GM18951 (cell line): ENCODE data around the gene IL17REL.

ENCODE experiments used
- POLR2A ChIP-seq: IDR thresholded peaks from 4 replicates; pipeline ENCODE4 v1.6.1; 2011; ENCODE audit warnings: mild to moderate bottlenecking; ENCODE audit not compliant: insufficient read length, insufficient read depth; ENCODE audit errors: extremely low read depth
- in situ Hi-C: fragments of 300-500 bp; cut with MboI; formaldehyde crosslinking; loops from one replicate; pipeline ENCODE4 v1.12.0; 2022; ENCODE audit warnings: low sequenced_read_pairs, mixed read lengths, inconsistent platforms; ENCODE audit not compliant: unreplicated experiment

Gene IL17REL

DNA sequence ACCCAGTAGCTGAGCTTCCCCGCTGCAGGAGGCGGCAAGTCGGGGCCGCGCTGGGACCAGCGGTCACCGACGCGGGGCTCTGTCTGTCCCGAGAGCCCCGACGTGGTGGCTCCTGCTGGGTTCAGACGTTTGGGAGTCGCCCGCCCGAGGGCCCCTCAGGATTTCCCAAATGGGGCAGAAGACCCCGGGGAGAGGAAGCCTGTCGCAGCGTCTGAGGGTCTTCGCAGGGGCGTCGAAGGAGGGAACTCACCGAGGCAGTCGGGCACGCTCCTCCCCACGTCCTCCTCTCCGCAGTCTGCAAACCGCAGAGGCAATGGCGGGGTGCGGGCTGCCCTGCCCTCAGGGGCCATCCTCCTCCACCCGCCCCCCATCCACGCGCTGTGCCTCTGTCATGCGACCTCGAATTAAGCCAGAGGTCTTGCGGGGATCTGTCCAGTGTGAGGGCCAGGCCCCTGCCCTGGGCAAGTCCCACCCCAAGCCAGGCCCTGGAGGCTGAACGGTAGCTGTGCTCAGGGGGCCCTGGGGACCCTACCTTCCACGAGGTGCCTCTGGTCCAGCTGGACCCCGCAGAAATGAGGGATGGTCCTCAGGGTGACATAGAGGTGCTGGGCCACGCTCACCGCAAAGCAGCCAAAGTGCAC, 12.5 kb downstream of the IL17REL start:
- in situ Hi-C loops = no loop called here

DNA sequence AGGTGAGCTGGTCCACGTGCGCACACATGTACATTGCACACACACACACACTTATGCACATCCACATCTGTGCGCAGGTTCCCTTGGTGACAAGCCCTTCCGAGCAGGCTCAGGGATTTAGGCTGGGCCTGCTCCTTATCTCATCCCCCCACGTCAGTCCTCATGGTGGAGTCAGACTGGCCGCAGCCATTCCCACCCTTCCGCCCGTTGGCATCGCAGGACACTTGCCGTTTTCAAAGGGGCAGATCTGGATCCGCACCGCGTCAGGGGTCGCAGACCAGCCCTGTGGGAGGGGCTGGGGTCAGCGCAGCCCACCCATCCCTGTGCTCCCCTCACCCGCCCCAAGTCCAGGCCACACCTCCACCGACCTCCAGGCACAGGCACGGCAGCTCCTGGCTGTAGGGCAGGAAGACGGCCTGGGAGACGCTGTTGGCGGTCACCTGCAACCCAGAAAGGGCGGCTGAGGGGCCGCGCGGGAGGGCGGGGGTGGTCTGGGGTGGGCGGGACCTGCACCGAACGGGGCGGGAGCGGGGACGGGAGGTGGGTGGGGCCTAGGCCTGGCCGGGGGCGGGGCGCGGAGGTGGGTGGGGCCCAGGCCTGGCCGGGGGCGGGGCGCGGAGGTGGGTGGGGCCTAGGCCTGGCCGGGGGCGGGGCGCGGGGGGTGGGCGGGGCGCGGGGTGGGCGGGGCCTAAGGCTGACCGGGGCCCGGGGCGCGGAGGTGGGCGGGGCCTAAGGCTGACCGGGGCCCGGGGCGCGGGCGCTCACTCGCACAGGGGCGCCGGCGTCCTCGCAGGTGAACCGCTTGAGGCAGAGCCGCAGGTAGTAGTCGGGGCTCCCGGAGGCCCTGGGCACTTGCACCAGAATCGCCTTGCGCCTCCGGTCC, 13.3 kb downstream of the IL17REL start:
- TF ChIP-seq POLR2A = no peak
- in situ Hi-C loops = no loop called here

More for the DNA sequence above, 12.5 kb downstream of the IL17REL start:
- TF ChIP-seq POLR2A = no peak

DNA sequence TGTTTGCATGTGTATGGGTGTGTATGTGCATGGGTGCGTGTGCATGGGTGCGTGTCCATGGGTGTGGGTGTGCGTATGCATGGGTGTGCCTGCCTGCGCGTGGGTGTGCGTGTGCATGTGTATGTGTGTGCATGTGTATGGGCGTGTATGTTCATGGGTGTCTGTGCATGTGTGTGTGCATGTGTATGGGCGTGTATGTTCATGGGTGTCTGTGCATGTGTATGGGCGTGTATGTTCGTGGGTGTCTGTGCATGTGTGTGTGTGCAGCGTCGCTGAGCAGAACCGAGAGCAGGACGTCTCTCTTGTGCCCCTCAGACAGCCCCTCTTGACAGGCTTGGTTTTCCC, 13.9 kb downstream of the IL17REL start:
- no peak for TF ChIP-seq POLR2A
- in situ Hi-C loops = no loop called here

DNA sequence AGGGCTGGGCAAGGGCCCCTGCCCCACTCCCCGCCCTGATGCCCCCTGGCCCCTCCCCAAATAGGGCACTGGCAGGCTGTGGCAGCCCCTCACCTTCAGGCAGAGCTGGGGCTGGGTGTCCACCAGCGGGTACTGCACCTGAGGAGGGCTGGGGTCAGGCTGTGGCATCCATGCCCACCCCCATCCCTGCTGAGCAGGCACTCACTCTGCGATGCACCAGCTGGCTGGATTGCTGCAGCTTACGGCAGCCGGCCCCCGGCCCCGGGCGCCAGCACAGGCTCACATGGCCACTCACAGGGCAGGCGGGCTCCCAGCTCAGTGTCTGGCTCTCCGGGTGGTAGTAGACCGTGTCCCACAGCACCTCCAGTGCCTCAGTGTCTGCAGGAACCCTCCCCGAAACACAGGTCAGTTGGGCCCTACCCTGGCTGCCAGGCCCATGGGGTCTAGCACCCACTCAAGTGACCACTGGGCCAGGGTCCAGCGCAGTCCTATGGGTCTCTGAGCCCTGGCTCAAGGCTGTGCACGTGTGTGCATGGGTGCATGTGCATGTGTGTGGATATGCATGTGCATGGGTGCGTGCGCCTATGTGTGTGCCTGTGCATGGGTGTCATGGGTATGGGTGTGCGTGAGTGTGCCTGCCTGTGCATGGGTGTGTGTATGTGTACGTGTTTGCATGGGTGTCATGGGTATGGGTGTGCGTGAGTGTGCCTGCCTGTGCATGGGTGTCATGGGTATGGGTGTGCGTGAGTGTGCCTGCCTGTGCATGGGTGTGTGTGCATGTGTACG, 14.4 kb downstream of the IL17REL start:
- TF ChIP-seq POLR2A = no peak
- in situ Hi-C loops = no loop called here

DNA sequence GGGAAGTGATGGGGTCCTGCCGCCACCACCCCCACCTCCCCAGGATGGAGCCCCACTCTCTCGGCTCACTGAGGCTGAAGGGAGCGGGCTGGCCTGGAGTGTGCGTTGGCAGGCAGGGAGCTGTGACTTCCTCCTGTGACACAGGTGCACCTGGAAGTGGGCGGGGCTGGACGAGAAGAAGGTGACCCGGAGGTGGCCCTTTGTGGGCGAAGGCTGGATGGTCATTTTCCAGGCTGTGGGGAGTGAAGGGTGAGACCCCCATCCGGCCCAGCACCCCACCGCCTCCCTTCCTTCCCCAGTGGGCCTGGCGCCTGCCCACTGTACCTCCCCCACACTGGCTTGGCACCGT, 15.3 kb downstream of the IL17REL start:
- in situ Hi-C loops = no loop called here
- no peak for TF ChIP-seq POLR2A

DNA sequence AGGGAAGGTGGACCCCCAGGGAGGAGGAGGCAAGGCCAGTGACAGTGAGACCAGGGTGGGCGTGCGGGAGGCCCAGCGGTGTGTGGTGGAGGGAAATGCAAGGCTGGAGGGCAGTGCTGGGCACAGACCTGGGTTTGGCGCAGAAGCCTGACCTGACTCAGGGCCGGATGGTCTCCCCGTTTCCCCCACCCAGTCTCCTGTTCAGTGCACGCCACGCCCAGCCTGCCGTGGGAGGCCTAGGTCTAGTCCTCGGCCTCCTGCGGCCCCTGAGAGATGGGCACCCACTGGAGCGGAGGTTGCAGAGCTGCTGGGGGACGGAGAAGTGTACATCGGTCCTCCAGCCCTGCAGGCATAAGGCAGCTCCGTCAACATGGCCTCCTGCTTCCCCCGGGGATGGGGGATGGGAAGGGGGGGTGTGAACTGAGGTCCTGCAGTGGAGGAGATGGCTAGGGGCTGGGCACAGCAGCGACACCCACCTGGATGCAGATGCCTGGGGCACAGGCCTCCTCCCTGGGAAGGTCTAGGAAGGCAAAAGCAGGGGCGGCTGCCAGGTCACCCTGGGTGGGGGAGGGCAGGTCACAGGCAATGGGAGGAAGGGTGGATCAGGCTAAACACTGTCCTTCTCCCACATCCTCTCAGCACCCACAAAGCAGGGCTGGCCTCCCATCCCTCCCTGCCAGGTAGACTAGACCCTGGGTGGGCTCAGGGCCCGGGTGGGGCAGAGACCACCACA, 15.9 kb downstream of the IL17REL start:
- TF ChIP-seq POLR2A = no peak

DNA sequence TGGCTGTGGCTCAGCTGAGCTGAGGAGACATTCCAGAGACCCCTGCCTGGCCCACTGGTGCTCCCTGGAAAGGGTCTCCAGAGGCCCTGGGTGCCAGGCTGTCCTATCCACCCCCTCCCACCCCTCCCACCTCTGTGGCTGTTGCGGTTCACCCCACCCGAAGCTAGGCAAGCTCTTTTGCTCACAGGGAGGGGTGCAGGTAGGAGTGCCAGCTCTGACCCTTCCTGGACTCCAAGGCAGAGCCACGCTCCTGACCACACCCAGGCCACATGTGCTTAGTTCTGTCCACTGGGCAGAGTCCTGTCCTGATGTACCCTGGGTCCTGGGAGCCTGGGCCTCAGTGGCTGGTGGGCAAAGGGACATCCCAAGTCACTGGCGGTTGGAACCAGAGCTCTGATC, 16.4 kb downstream of the IL17REL start:
- in situ Hi-C loops = no loop called here
- TF ChIP-seq POLR2A = no peak

More for the DNA sequence above, 15.9 kb downstream of the IL17REL start:
- in situ Hi-C loops = no loop called here

DNA sequence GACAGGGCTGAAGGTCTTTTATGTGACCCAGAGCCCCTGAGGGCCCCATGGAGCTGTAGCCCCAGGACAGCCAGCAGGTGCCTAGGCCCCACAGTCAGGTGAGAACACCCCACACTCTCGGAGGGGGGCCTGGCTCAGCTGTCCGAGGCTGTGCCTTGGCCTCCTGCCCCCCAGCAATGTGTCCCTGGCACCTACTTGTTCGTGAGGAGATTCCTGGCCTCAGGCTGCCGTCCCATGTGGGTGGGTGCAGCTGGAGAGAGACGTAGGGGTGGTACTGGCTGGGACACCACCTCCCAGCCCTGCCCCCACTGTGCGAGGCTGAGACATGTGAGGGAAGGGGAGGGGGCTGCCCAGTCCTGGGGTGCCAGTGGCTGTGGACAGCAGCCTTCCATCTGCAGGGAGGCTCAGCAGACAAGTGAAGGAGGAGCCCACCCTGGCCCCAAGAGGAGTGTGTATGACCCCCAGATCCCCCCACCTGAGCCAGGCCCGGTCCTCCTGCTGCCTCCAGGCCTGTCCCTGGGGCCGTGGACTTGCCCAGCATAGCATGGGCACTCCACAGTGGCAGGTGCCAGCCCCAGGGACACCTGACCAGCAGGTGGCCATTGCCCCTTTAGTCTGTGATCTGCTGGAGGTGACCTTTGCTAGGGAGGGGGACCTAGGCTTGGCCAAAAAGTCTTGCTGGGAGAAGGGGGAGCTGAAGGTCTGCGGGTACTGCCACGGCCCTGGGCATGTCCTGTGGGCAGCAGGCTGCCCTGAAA, 17.0 kb downstream of the IL17REL start:
- no peak for TF ChIP-seq POLR2A
- in situ Hi-C loops = no loop called here

DNA sequence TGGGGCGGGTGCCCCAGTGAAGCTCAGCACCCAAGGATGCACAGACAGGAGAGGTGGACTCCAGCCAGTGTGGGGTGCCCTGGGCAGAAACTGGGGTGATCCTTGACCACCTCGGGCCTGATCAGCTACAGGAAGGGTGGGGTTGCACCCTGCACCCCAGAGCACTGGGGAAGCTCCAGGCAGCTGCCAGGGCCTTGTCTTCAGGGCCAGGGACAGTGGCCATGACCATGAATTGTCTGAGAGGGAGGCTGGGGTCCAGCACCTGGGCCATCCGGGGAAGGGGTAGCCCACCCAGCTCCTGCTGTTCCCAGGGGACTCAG, 17.6 kb downstream of the IL17REL start:
- no peak for TF ChIP-seq POLR2A
- in situ Hi-C loops = no loop called here

DNA sequence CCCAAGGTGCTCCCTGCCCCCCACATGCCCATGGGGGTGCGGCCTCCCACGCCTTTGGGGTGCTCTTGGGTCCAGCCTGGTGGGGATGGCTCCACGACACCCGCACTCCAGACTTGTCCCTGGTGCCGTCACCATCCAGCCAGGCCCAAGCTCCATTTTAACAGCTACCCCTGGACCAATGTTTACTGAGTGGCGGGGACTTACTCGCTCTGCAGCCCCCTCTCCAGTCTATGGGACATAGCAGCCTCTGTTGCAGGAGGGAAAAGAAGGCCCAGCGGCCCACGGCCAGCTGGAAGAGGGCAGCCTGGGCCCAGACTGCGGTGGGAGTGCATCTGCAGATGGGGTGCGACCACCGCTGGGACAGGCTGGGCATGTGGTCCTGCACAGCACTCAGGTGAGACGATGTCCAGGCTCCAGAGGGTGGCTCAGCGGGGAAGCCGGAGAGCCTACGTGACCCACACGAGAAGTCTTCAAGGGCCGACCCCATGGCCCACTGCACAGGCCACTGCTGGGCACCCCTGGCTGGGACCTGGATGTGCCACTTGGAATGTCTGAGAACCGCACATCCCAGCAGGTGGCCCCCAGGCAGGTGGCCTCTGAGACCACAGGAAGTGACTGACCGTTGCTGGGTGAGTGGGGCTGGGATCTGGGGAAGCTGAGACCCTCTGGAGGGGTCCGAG, 18.1 kb downstream of the IL17REL start:
- TF ChIP-seq POLR2A = no peak
- in situ Hi-C loops = no loop called here

DNA sequence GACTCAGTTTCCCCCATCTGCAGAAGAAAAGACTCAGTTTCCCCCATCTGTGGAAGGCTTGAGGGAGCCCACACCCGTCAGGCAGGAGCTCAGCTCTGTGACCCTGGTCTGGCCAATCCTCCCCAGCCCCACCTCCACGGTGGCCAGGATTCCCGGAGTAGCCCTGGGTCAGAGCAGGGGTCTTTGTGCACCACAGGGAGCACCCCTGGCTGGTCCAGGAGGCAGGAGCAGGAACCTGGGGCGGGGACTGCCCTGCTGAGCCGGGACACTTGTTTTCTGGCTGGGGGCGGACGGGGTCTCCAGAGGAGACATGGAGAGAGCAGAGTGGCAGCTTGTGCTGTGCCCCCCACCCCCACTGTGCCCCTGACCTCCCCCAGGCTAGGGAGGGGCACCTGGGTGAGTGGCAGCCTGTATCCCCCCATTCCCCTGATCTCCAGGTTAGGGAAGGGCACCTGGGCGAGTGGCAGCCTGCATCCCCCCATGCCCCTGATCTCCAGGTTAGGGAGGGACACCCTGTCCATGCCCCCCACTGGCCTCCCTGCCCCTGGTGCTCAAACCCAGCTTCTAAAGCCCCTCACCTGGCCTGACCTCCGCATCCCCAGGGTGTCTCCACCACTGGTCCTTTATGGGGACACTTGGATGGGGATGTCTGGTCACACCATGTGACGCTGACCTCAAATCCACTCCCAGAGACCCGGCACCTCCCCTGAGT, 18.8 kb downstream of the IL17REL start:
- in situ Hi-C loops = no loop called here
- TF ChIP-seq POLR2A = no peak
